GM18861 (cell line): ENCODE data around the gene TFCP2.
A peak's percentile ranks its signal among the peaks of the same experiment; 100 is the strongest.
"Not testable (repeated sequence)": the region's sequence is repeated elsewhere in the genome, so short reads cannot be mapped to it uniquely, and the experiment has no call there.

Experiments used
- ATAC-seq: cut with Tn5 transposase; IDR thresholded peaks from one replicate; pipeline ENCODE4 v1.9.1; 2021; ENCODE audit not compliant: unreplicated experiment

The TFCP2 gene

GRCh38 chr12:51172515-51173431 lies at the start of gene TFCP2:
Gene TFCP2, minus strand, starts transcription at chr12:51173135. Its CDS starts 713 bp downstream, at chr12:51172422.
- peak; percentile 93 for ATAC-seq

GRCh38 chr12:51222461-51222860 lies 49.5 kb upstream of the TFCP2 start:
- no peak for ATAC-seq

DNA sequence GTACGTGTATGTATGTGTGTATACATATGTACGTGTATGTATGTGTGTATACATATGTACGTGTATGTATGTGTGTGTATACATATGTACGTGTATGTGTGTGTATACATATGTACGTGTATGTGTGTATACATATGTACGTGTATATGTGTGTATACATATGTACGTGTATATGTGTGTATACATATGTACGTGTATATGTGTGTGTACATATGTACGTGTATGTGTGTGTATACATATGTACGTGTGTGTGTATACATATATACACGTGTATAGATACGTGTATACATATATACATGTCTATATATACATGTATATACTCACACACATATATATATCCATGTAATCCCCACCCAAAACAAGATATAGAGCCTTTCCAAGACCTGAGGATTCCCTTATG lies 46.9 kb upstream of the TFCP2 start:
- not testable (repeated sequence) for ATAC-seq

- no peak for ATAC-seq
Measured at GRCh38 chr12:51219322-51219721, 46.4 kb upstream of the TFCP2 start.

DNA sequence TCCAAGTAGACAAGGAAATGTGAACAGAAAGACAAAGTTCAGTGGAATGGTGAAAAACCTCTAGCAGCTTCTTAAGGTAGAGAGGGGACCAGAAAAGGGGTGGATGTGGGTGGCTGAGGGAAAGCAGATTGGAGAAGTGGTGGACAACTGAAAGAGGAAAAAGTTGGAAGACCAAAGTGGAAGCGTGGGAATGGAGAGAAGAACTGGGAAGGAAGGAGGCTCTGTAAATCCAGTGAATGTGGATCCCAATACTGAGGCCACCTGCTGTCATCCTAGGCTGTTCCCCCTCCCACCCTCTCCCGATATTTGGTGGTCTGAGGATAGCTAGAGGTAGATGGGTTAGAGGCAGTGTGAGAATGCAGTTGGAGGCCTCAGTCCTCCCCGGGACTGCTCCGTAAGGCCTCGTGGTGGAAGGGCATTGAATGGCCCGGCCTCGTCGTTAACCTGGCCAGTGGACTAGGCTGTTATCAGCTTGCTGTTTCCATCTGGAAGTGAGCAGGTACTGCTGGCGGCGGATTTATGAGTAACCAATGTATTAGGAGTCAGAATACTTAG lies 45.7 kb upstream of the TFCP2 start:
- ATAC-seq = no peak

GRCh38 chr12:51217968-51218606 lies 45.2 kb upstream of the TFCP2 start, which contains the start of gene POU6F1:
Gene POU6F1, minus strand, starts transcription at chr12:51218062. Its CDS starts 11,226 bp downstream, at chr12:51206836.
- ATAC-seq = peak; percentile 57

DNA sequence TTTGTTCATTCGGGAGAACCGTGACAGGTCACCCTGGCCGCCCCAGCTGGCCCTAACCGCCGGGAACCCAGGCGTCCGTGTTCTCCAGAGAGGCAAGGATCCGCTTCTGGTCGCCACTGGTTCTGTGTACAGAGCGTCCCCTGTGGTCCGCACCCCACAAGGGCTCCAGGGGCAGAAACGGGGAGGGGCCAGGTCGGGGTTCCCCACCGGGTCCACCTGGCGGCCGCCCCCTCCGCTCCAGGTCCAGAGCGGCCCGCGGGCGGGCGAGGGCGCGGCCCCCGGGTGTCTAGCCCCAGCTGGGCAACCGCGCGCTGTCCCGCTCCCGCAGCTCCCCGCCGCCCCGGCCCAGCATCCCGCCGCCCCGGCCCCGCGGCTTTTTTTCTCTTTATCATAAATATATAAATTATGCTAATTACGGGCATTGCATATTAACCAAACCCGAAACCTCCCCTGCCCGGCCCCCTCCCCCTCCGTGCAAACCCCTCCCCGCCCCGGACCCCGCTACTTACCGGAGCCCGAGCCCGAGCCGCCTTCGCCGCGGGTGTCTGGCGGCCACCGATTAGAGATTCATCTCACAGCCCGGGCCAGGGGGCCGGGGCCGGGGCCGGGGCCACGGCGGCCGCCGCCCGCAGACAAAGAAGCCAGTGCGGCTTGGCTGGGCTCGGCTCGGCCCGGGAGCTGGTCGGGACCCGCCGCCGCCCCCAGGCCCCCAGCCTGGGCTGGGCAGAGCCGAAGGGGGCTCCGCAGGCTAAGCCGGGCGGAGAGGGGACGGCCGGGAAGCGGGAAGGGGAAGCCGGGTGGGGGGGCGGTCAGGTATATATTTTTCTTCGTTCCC lies 44.4 kb upstream of the TFCP2 start:
- ATAC-seq = peak; percentile 10

DNA sequence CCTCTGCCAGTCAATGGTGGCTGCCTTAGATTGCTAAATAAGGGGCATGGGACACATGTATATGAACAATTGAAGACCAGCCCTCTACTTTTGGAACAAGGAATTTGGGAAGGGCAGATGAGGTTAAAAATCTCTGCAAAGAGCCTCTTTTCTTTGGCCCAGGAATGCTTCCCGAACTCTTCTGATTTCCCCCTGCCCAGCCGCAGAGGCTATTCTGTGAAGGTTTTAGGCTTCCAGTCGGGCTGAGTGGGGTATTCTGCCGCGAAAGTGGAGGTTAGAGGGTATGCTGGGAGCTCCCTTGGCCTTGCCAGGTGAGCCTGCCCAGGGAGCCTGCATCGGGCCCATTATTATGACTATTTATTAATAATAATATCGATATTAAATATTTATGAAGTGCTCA lies 43.7 kb upstream of the TFCP2 start:
- ATAC-seq = no peak

GRCh38 chr12:51214895-51215294 lies 42.0 kb upstream of the TFCP2 start:
- ATAC-seq = no peak

- no peak for ATAC-seq
Measured at GRCh38 chr12:51210690-51211395, 37.9 kb upstream of the TFCP2 start.

DNA sequence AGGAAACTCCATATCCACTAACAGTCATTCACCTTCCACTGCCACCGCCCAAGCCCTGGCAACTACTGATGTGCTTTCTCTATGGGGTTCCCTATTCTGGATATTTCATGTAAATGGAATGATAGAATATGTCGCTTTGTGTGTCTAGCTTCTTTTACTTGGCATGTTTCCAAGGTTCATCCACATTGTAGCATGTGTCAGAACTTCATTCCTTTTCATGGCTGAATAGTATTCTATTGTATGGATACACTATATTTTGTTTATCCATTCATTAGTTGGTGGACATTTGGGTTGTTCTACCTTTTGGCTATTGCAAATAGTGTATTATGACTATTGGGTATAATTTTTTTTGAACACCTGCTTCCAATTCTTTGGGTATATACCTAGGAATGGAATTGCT lies 36.3 kb upstream of the TFCP2 start:
- no peak for ATAC-seq

GRCh38 chr12:51208016-51208660 lies 35.2 kb upstream of the TFCP2 start:
- ATAC-seq = no peak

- ATAC-seq = no peak
Measured at GRCh38 chr12:51205350-51205749, 32.4 kb upstream of the TFCP2 start.

- no peak for ATAC-seq
Measured at GRCh38 chr12:51202718-51203117, 29.8 kb upstream of the TFCP2 start.

DNA sequence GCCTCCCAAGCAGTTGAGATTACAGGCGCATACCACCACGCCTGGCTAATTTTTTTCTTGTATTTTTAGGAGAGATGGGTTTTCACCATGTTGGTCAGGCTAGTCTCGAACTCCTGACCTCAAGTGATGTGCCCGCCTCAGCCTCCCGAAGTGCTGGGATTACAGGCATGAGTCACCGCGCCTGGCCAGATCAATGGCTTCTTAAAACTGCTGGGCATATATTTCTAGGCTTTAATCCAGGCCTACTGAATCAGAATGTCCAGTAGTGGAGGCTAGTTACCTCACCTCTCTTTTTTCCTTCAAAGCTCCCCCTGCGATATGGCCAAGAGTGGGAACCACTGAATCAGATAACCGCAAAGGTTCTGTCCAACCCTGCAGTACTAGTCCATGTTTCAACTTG lies 27.9 kb upstream of the TFCP2 start:
- no peak for ATAC-seq

DNA sequence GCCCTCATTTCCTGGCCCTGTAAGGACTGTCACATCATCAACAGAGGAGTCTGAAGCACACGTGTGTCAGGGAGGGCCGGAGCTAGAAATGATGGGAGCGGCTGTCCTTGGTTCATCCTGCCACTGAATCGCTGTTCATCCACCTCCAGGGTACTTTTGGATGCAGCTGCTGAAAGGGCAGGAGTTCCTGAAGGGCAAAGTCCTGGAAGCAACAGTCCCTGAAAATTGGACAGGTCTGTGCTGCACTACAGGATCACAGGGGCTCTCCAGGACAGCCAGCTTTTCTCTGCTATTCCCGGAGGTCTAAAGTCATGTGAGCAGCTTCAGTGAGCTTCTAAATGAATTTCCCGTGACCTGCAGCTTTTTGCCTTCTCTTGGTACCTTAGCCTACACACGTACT lies 27.2 kb upstream of the TFCP2 start:
- no peak for ATAC-seq

- ATAC-seq = no peak
Measured at GRCh38 chr12:51199366-51199945, 26.5 kb upstream of the TFCP2 start.

DNA sequence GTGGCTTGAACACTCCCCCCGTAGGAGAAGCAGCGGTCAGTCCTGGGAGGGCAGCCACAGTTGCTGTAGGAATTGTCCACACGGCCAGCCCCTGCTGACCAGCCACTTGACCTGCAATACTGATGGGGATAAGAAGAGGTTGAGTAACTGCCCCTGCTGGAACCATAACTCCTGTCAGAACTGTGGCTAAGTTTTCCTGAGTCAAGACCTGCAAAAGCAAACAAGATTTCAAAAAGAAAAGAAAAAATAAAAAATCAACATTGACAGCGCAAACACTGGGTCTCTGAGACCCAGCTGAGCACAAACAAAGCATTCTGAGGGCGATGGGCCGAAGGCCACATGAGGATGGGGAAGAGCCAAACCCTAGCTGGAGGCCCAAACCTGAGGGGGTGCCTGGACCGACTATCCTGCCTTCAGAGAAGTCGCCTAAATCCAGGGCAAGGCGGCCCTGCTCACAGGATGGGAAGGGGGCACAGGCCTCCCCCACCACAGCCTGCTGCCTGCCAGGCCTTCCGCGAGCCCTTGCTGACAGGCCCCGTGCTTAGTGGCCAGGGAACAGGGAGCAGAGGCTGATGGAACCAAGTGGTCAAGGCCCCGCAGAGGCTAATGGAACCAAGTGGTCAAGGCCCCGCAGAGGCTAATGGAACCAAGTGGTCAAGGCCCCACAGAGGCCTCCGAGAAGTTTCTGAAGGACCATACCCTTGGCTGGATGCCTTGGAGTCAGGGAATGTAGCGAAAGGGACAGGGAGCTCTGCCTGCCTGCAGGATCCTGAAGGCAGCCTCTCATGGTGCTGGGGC lies 25.8 kb upstream of the TFCP2 start:
- ATAC-seq = no peak
